Activated CD8-positive, alpha-beta memory T cell treated with anti-CD3 and anti-CD28 coated beads for 24 hours (primary cell): Measurements from ENCODE around the gene MCFD2.
"Not testable (repeated sequence)": the region's sequence is repeated elsewhere in the genome, so short reads cannot be mapped to it uniquely, and the experiment has no call there.

Source experiments
- DNase-seq: peaks from one replicate; pipeline ENCODE4 v3.0.0-alpha.2; 2020

The MCFD2 gene

GRCh38 chr2:46936566-46936965 lies 21.0 kb upstream of the MCFD2 start:
- no peak for DNase-seq

GRCh38 chr2:46935071-46935470 lies 19.5 kb upstream of the MCFD2 start:
- DNase-seq = no peak

GRCh38 chr2:46929612-46930011 lies 14.0 kb upstream of the MCFD2 start:
- no peak for DNase-seq

- no peak for DNase-seq
Measured at GRCh38 chr2:46926863-46927262, 11.3 kb upstream of the MCFD2 start.

GRCh38 chr2:46925474-46926351 lies 10.1 kb upstream of the MCFD2 start:
- DNase-seq = no peak

GRCh38 chr2:46924608-46925007 lies 9.0 kb upstream of the MCFD2 start:
- DNase-seq = no peak

- DNase-seq = no peak
Measured at GRCh38 chr2:46924038-46924437, 8.4 kb upstream of the MCFD2 start.

GRCh38 chr2:46923041-46923528 lies 7.5 kb upstream of the MCFD2 start:
- DNase-seq = no peak

GRCh38 chr2:46922606-46923005 lies 7.0 kb upstream of the MCFD2 start:
- DNase-seq = no peak

- DNase-seq = no peak
Measured at GRCh38 chr2:46921676-46922448, 6.3 kb upstream of the MCFD2 start.

- no peak for DNase-seq
Measured at GRCh38 chr2:46917628-46918027, 2.0 kb upstream of the MCFD2 start.

- DNase-seq = peak; percentile 93
Measured at GRCh38 chr2:46915811-46916630, 415 bp upstream of the MCFD2 start.

GRCh38 chr2:46914578-46915230 lies 902 bp downstream of the MCFD2 start:
- DNase-seq = no peak

- DNase-seq = no peak
Measured at GRCh38 chr2:46913471-46914381, 1.9 kb downstream of the MCFD2 start.

- no peak for DNase-seq
Measured at GRCh38 chr2:46909771-46910419, 5.7 kb downstream of the MCFD2 start.

GRCh38 chr2:46909150-46909549 lies 6.5 kb downstream of the MCFD2 start:
- DNase-seq = no peak

- not testable (repeated sequence) for DNase-seq
Measured at GRCh38 chr2:46904908-46905678, 10.5 kb downstream of the MCFD2 start.

- DNase-seq = not testable (repeated sequence)
Measured at GRCh38 chr2:46902980-46903379, 12.6 kb downstream of the MCFD2 start.

GRCh38 chr2:46902465-46902864 lies 13.1 kb downstream of the MCFD2 start:
- DNase-seq = no peak

GRCh38 chr2:46901611-46902010 lies 14.0 kb downstream of the MCFD2 start:
- DNase-seq = no peak
